BJ (cell line): ENCODE results near the gene ZNF282. TPM values are rescaled to one million over a fixed set of nuclear protein-coding genes. Genes with fewer than 3 reads are reported as not detected.
"Not testable (repeated sequence)": the region's sequence is repeated elsewhere in the genome, so short reads cannot be mapped to it uniquely, and the experiment has no call there.

ENCODE experiments used
- CTCF ChIA-PET: fragments of 350-600 bp; formaldehyde crosslinking; extraction: SDS; loops from one replicate; lab custom pipeline; 2021; ENCODE audit warnings: antibody characterized with exemption, inconsistent platforms; lab: Yijun Ruan, JAX
- POLR2A ChIA-PET: fragments of 300-600 bp; sonication (Branson Sonifier 250); formaldehyde crosslinking; extraction: SDS; loops from one replicate; lab custom pipeline; 2021; ENCODE audit warnings: antibody characterized with exemption; lab: Charles Lee
- DNase-seq: peaks from one replicate; pipeline ENCODE4 v3.0.0-alpha.2; 2011; ENCODE audit warnings: low read depth
- H3K27me3 ChIP-seq: 2 replicates; pipeline ENCODE4 v1.6.0; 2011; ENCODE audit warnings: low read length; ENCODE audit not compliant: control insufficient read depth, insufficient read depth
- H3K36me3 ChIP-seq: 2 replicates; pipeline ENCODE4 v1.5.1; 2011; ENCODE audit warnings: low read length; ENCODE audit not compliant: control insufficient read depth, insufficient read depth
- H3K4me3 ChIP-seq: 2 replicates; pipeline ENCODE4 v1.5.1; 2011; ENCODE audit warnings: low read depth, mild to moderate bottlenecking, control low read depth, low read length
- CTCF ChIP-seq: IDR thresholded peaks from 2 replicates; pipeline ENCODE4 v1.5.1; 2011; ENCODE audit warnings: low read depth, mild to moderate bottlenecking, control low read depth, inconsistent platforms, low read length, moderate library complexity; ENCODE audit not compliant: insufficient read depth
- polyA plus RNA-seq: library from polyadenylated mRNA; depleted of rRNA; stranded (reverse); fragments of >200 nt; gene quantifications from 2 replicates; pipeline ENCODE4 v1.2.3, GENCODE V29; 2011; rRNA removed
- small RNA-seq: library from RNA; depleted of rRNA; stranded (forward); fragments of <200 nt; gene quantifications from one replicate; pipeline ENCODE3, GENCODE V24; 2012; ENCODE audit warnings: low replicate concordance, low read depth; ENCODE audit not compliant: insufficient read length

The ZNF282 gene
- polyA plus RNA-seq, 1 experiment = 15.2 TPM

- ChIA-PET CTCF (interaction anchor here (0.6 to 2.7 kb wide), 14 partner anchors 8 to 481 kb away, joined by 3 to 22 read pairs (median 4); partner anchors contain the start of gene ZNF398), POLR2A (interaction anchor here (0.5 to 0.7 kb wide), 4 partner anchors 76 to 1769 kb away, joined by 3 to 12 read pairs (median 4); no protein-coding TSS in a partner anchor)
- no peak for DNase-seq
- TF ChIP-seq CTCF = no peak
- Histone ChIP-seq H3K27me3 (no peaks in the 10 kb centered on the region), H3K36me3 (peaks cover 6% of the 10 kb centered on the region), H3K4me3 (peak overlapping the region; percentile 61)
Observed at GRCh38 chr7:149261316-149261828, 66.0 kb downstream of the ZNF282 start.

GRCh38 chr7:149261829-149262617 is 66.7 kb downstream of the ZNF282 start, which contains the start of gene ZNF783:
TSS of gene ZNF783 (plus strand) at chr7:149262196. CDS start at chr7:149262334, 138 bp downstream.
- H3K27me3 ChIP-seq = no peaks in the 10 kb centered on the region
- CTCF ChIA-PET = interaction anchor here (0.6 to 2.7 kb wide), 14 partner anchors 9 to 480 kb away, joined by 3 to 22 read pairs (median 4); partner anchors contain the start of gene ZNF398
- peak within 1 kb of the TSS; percentile 61 for H3K4me3 ChIP-seq
- H3K36me3 ChIP-seq = peaks cover 11% of the 10 kb centered on the region
- POLR2A ChIA-PET = no interaction called here
- peak; percentile 47 for TF ChIP-seq CTCF
- DNase-seq = peak; percentile 40

GRCh38 chr7:149266451-149266850 is 71.1 kb downstream of the ZNF282 start:
- Histone ChIP-seq H3K27me3 (no peaks in the 10 kb centered on the region), H3K4me3 (no peak overlapping the region), H3K36me3 (peaks cover 15% of the 10 kb centered on the region)
- no peak for DNase-seq
- ChIA-PET CTCF (no interaction called here), POLR2A (no interaction called here)
- no peak for TF ChIP-seq CTCF

- POLR2A ChIA-PET = no interaction called here
Observed at GRCh38 chr7:149267733-149268132, 72.4 kb downstream of the ZNF282 start.

GRCh38 chr7:149274424-149274823 is 79.1 kb downstream of the ZNF282 start:
- DNase-seq, H3K4me3 ChIP-seq, CTCF ChIA-PET, POLR2A ChIA-PET, H3K27me3 ChIP-seq: not testable (repeated sequence)
- H3K36me3 ChIP-seq = peaks cover 16% of the 10 kb centered on the region

More at GRCh38 chr7:149267733-149268132, 72.4 kb downstream of the ZNF282 start:
- no peak for DNase-seq
- Histone ChIP-seq H3K4me3 (no peak overlapping the region), H3K27me3 (no peaks in the 10 kb centered on the region), H3K36me3 (peaks cover 15% of the 10 kb centered on the region)
- no peak for TF ChIP-seq CTCF
- CTCF ChIA-PET = no interaction called here

Small RNAs within 50 kb of the gene (small RNA-seq; reads per million reads assigned to genes)
- gene AC004890.1 = not detected

Other genes starting within 250 kb of the ZNF282 start
- 173 and 204 TPM in 2 replicates for gene PDIA4, start 167.0 kb upstream of the ZNF282 start, polyA plus RNA-seq
- gene ZNF786, start 104.8 kb upstream of the ZNF282 start, polyA plus RNA-seq = 2.1 and 2.3 TPM in 2 replicates
- 1.8 and 2.0 TPM in 2 replicates for gene ZNF425, start 69.2 kb upstream of the ZNF282 start, polyA plus RNA-seq
- gene ZNF398, start 48.1 kb upstream of the ZNF282 start, polyA plus RNA-seq = 5.9 and 8.0 TPM in 2 replicates
- 3.2 and 4.6 TPM in 2 replicates for gene ZNF212, start 44.1 kb downstream of the ZNF282 start, polyA plus RNA-seq
- gene ZNF783, start 66.7 kb downstream of the ZNF282 start, polyA plus RNA-seq = 5.9 and 6.9 TPM in 2 replicates